ENCODE results near the gene PKHD1.

Gene PKHD1

DNA sequence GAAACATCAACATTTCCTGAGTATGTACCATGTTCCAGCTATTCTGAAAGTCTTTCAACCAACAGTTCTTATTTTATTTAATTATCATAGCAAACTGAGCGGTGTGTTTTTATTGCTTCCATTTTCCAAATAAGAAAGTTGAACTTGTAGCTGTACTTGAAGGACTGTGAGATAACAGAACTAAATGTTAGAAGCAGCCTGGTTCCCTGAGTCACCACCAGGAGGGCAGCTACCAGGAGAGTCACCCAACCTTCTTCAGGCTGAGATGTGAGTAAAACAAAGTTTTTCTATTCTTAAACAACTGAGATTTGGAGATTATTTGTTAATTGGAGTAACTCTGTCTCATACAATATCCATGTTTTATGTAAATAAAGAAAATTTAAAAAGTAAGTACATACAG is 403.4 kb downstream of the PKHD1 start:
- H3K4me3 ChIP-seq (ENCODE audit: control insufficient read depth, low read depth, low read length) = no peak overlapping the region
- TF ChIP-seq, protein P1, sequence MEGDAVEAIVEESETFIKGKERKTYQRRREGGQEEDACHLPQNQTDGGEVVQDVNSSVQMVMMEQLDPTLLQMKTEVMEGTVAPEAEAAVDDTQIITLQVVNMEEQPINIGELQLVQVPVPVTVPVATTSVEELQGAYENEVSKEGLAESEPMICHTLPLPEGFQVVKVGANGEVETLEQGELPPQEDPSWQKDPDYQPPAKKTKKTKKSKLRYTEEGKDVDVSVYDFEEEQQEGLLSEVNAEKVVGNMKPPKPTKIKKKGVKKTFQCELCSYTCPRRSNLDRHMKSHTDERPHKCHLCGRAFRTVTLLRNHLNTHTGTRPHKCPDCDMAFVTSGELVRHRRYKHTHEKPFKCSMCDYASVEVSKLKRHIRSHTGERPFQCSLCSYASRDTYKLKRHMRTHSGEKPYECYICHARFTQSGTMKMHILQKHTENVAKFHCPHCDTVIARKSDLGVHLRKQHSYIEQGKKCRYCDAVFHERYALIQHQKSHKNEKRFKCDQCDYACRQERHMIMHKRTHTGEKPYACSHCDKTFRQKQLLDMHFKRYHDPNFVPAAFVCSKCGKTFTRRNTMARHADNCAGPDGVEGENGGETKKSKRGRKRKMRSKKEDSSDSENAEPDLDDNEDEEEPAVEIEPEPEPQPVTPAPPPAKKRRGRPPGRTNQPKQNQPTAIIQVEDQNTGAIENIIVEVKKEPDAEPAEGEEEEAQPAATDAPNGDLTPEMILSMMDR (conservative IDR thresholded peaks at IDR 0.05; ENCODE audit: control insufficient read depth, insufficient read depth, low read depth, low read length) = no peak
- DNase-seq (ENCODE audit: low read depth) = no peak

DNA sequence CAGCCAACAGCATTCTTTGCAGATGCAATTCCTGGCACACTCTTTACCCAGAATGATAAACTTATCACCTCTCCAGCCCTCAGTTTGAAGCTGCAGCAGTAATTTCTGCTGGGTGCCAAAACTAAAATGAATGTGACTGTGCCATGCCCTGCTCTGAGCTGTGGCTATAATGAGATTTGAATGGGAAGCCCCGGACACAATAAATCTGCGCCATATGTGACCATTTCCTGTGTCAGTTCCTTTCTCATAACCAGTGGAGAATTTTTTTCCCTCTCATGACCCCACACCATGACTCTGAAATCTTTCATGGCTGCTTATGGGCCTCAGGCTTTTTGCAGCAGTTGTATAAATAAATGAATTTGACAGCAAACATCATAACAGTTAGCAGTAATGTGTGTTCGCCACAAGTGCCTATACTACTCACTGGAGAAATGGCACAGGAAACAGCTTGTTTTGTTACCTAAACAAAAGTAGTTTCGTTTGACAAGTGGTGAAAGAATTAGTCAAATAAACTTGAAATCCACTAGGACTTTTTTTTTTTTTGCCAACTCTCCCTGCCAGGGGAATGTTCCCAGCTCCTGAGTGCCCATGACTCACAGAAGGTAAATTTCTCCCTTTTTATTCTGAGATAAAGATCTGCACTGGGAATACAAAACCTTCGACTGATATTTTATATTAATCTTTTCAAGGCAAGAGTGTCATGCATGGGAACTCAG is 408.4 kb downstream of the PKHD1 start:
- TF ChIP-seq, protein P1 (conservative IDR thresholded peaks at IDR 0.05; ENCODE audit: control insufficient read depth, insufficient read depth, low read depth, low read length) = no peak
- DNase-seq (ENCODE audit: low read depth) = no peak

DNA sequence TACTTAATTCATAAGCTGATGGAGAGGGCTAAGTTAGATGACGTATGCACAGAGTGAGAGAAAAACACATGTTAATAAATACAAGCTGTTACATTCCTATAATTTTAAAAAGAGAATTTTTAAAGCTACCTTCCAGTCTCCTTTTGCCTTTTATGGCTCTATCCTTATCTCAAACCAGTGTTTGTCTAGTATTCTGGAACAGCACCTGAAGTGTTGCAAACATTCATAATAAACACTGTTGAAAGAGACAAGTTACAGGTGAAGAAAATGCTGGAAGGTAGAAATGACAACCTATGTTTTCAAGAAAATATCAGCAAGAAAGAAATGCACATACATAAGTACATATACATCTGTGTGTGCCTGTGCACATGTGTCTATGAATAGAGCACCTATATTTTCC is 409.1 kb downstream of the PKHD1 start:
- TF ChIP-seq, protein P1 (conservative IDR thresholded peaks at IDR 0.05; ENCODE audit: control insufficient read depth, insufficient read depth, low read depth, low read length) = no peak
- no peak overlapping the region for H3K4me3 ChIP-seq (ENCODE audit: control insufficient read depth, low read depth, low read length)
- DNase-seq (ENCODE audit: low read depth) = no peak

More for the DNA sequence above, 408.4 kb downstream of the PKHD1 start:
- H3K4me3 ChIP-seq (ENCODE audit: control insufficient read depth, low read depth, low read length) = no peak overlapping the region

DNA sequence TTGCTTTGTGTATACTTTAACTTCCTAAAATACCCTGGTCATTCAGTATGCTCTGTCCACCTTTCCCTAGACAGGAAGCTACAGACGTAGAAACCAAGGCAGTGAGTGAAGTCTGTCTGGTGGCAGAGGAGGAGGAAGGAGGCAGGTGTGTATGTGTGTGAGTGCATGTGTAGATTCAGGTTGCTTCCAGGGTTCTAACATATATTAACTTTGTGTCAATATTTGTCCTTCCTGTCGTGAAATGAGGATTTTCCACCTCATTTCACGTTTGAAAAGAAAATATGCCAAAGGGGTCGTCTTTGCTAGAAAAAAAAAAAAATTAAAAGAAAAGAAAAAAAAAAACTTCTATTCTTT is 411.5 kb downstream of the PKHD1 start:
- TF ChIP-seq, protein P1 (conservative IDR thresholded peaks at IDR 0.05; ENCODE audit: control insufficient read depth, insufficient read depth, low read depth, low read length) = no peak
- no peak overlapping the region for H3K4me3 ChIP-seq (ENCODE audit: control insufficient read depth, low read depth, low read length)
- no peak for DNase-seq (ENCODE audit: low read depth)

DNA sequence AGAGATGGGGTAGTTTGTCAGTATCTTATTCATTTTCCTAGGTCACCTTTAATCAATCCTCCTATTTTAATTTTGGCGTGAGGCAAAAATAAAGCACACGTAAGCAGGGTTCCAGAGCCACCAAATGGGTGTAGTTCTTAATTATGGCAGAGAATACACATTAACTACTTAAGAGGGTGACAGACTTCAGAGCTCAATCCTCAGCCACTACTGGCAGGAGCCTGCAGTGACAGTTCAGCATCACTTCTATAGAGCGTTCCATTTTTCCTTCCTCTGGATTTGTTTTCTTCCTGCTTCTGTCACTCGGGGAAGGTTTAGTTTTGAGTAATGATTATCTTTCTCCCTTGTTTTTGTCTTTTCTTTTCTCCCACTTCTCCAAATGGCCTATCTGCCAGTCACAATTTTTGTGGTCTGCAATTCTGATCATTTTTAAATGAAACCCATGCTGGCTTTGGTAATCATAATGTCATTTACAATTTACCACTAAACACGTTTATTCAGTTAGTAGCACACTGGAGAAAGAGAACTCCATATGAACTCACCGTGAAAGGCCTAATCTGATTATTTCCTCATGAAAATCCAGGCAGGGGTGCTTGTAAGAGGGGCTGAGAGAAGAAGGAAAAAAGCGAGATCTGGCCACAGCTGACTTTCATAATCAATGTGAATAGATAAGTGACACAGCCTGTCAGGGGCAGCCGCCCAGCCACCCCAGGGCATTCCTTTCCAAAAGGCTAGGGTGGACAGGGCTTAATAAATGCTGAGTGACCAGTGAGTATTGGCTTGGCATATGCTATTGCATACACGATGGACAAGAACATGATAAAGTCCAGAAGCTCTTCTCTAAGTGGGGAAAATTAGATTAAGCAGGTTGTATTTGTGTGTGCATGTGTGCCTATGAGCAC is 412.1 kb downstream of the PKHD1 start:
- DNase-seq (ENCODE audit: low read depth) = no peak
- no peak overlapping the region for H3K4me3 ChIP-seq (ENCODE audit: control insufficient read depth, low read depth, low read length)
- TF ChIP-seq, protein P1 (conservative IDR thresholded peaks at IDR 0.05; ENCODE audit: control insufficient read depth, insufficient read depth, low read depth, low read length) = no peak

DNA sequence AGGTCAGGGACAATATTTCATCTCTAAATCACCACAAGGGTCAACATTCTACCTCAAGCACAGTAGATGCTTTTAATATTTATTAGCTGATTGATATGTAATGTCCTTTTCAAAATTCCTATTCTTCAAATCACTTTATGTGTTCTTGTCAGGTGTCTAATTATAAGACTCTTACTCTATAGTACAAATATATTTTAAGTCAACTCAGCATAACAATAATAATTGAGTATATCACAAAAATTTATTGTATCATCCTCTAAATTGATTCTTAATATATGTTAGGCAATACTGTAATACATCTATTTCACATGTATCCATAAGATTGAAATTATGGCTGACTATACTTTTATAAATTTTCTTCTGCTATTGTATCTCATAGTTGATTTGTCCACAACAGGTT is 423.9 kb downstream of the PKHD1 start:
- no peak overlapping the region for H3K4me3 ChIP-seq (ENCODE audit: control insufficient read depth, low read depth, low read length)
- no peak for DNase-seq (ENCODE audit: low read depth)
- TF ChIP-seq, protein P1 (conservative IDR thresholded peaks at IDR 0.05; ENCODE audit: control insufficient read depth, insufficient read depth, low read depth, low read length) = no peak

Measured in fibroblast of mammary gland (primary cell).